DND-41 (cell line): ENCODE data around the gene ZNF878.

ENCODE experiments used
- ATAC-seq: fragments of 200-7000 bp; cut with Tn5 transposase; 3 replicates; pipeline ENCODE4 v1.9.1; 2021; ENCODE audit warnings: low read depth; ENCODE audit not compliant: insufficient read depth
- DNase-seq: peaks from one replicate; pipeline ENCODE4 v3.0.0-alpha.2; 2020
- H2AFZ ChIP-seq: 2 replicates; pipeline ENCODE4 v1.6.0; 2012; ENCODE audit warnings: low read depth, low read length
- H3K27ac ChIP-seq: 2 replicates; pipeline ENCODE4 v1.5.1; 2012; ENCODE audit warnings: low read length, inconsistent platforms
- H3K27me3 ChIP-seq: fragments of 200-600 bp; sonication (generic); 2 replicates; pipeline ENCODE4 v1.6.0; 2012; ENCODE audit warnings: low read length, mild to moderate bottlenecking, inconsistent platforms; ENCODE audit not compliant: insufficient read depth, poor library complexity
- H3K36me3 ChIP-seq: 2 replicates; pipeline ENCODE4 v1.5.1; 2012; ENCODE audit warnings: low read length, inconsistent platforms; ENCODE audit not compliant: insufficient read depth
- H3K4me1 ChIP-seq: 2 replicates; pipeline ENCODE4 v1.5.1; 2012; ENCODE audit warnings: mild to moderate bottlenecking, low read length; ENCODE audit not compliant: insufficient read depth
- H3K4me2 ChIP-seq: 2 replicates; pipeline ENCODE4 v1.6.0; 2012; ENCODE audit warnings: mild to moderate bottlenecking, moderate library complexity, low read length, inconsistent platforms; ENCODE audit not compliant: insufficient read depth
- H3K4me3 ChIP-seq, 2 experiments: fragments of 200-600 bp in 1 of 2; shearing (Covaris generic) in 1 of 2; 2 replicates each; pipeline ENCODE4 v1.5.1; 2012 to 2016; ENCODE audit warnings: inconsistent platforms in 2 of 2, low read length in 2 of 2, mild to moderate bottlenecking in 2 of 2, low read depth in 1 of 2, moderate library complexity in 1 of 2
- H3K79me2 ChIP-seq: 2 replicates; pipeline ENCODE4 v1.6.0; 2012; ENCODE audit warnings: low read length, inconsistent platforms; ENCODE audit not compliant: insufficient read depth
- H3K9ac ChIP-seq: 2 replicates; pipeline ENCODE4 v1.6.0; 2012; ENCODE audit warnings: low read depth, mild to moderate bottlenecking, inconsistent platforms, low read length, moderate library complexity
- H3K9me3 ChIP-seq: 2 replicates; pipeline ENCODE4 v1.5.1; 2012; ENCODE audit warnings: low read length, moderate library complexity, mild to moderate bottlenecking, inconsistent platforms; ENCODE audit not compliant: insufficient read depth, severe bottlenecking
- H4K20me1 ChIP-seq: 2 replicates; pipeline ENCODE4 v1.6.0; 2012; ENCODE audit warnings: low read length; ENCODE audit not compliant: insufficient read depth
- EZH2 ChIP-seq: IDR thresholded peaks from 3 replicates; pipeline ENCODE4 v1.6.1; 2012; ENCODE audit warnings: borderline replicate concordance, low read depth, mild to moderate bottlenecking, moderate library complexity, low read length, inconsistent platforms; ENCODE audit not compliant: severe bottlenecking
- TF ChIP-seq, protein P1 (sequence below): IDR thresholded peaks from 2 replicates; pipeline ENCODE4 v1.5.1; 2012; ENCODE audit warnings: borderline replicate concordance, low read length, moderate library complexity, mild to moderate bottlenecking; ENCODE audit not compliant: poor library complexity, severe bottlenecking; ENCODE audit errors: extremely low read depth

The ZNF878 gene

DNA sequence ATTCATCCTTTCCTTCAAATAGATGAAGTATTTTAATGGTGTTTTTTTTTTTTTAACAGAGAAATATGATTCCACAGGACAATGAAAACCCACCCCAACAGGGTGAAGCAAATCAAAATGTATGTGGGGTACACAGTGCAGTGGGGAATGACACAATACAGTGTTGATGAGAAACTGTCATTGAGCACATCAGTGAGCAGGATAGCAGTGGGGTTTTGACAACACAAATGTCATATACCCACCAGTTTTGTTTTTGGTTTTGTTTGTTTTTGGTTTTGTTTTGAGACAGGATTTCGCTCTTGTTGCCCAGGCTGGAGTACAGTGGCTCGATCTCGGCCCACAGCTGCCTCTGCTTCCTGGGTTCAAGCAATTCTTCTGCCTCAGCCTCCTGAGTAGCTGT, 41.0 kb upstream of the ZNF878 start:
- TF ChIP-seq, protein P1, sequence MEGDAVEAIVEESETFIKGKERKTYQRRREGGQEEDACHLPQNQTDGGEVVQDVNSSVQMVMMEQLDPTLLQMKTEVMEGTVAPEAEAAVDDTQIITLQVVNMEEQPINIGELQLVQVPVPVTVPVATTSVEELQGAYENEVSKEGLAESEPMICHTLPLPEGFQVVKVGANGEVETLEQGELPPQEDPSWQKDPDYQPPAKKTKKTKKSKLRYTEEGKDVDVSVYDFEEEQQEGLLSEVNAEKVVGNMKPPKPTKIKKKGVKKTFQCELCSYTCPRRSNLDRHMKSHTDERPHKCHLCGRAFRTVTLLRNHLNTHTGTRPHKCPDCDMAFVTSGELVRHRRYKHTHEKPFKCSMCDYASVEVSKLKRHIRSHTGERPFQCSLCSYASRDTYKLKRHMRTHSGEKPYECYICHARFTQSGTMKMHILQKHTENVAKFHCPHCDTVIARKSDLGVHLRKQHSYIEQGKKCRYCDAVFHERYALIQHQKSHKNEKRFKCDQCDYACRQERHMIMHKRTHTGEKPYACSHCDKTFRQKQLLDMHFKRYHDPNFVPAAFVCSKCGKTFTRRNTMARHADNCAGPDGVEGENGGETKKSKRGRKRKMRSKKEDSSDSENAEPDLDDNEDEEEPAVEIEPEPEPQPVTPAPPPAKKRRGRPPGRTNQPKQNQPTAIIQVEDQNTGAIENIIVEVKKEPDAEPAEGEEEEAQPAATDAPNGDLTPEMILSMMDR, result no peak
- no peak for TF ChIP-seq EZH2
- DNase-seq, result no peak
- H3K27ac ChIP-seq, result peak overlapping the region; percentile 49
- H3K4me3 ChIP-seq, result peak overlapping the region in 1 of 2 experiments; percentile 76; a peak in 2 of 4 replicates
- peaks cover 43% of the 10 kb centered on the region for H3K4me1 ChIP-seq
- no peaks in the 10 kb centered on the region for H3K27me3 ChIP-seq
- peaks cover 9% of the 10 kb centered on the region for H3K9me3 ChIP-seq
- no peak for ATAC-seq
- H3K9ac ChIP-seq, result peak overlapping the region; percentile 99; the same call in 1 of the 2 replicates
- peaks cover 62% of the 10 kb centered on the region for H3K79me2 ChIP-seq
- H2AFZ ChIP-seq, result no peak overlapping the region
- H3K4me2 ChIP-seq, result peak overlapping the region; percentile 63
- H3K36me3 ChIP-seq, result peaks cover 32% of the 10 kb centered on the region
- H4K20me1 ChIP-seq, result no peaks in the 10 kb centered on the region

DNA sequence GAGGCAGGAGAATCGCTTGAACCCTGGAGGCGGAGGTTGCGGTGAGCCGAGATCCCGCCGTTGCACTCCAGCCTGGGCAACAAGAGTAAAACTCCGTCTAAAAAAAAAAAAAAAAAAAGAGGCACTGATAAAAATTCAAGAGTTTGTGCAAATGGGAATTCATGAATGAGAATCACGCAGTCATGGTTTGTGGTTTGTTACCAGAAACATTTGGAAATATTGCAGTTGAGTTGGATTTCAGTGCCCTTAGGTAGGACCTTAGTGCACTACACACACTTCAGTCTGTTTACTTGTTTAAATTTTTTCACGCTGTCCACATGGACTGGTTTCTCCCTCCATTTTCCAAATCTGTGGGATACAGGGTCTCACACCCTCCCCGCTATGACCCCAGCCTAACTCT, 40.2 kb upstream of the ZNF878 start:
- no peak for DNase-seq
- Histone ChIP-seq H3K9ac (peak overlapping the region; percentile 99), H3K36me3 (peaks cover 27% of the 10 kb centered on the region), H3K4me1 (peaks cover 43% of the 10 kb centered on the region), H2AFZ (peak overlapping the region; percentile 95), H4K20me1 (no peaks in the 10 kb centered on the region), H3K4me2 (peak overlapping the region; percentile 63), H3K27ac (peak overlapping the region; percentile 98), H3K9me3 (peaks cover 3% of the 10 kb centered on the region), H3K27me3 (no peaks in the 10 kb centered on the region), H3K79me2 (peaks cover 55% of the 10 kb centered on the region), H3K4me3 (peak overlapping the region; percentile 76 to 96; a peak in 3 of 4 replicates)
- TF ChIP-seq, protein P1, result no peak
- no peak for TF ChIP-seq EZH2
- ATAC-seq, result no peak

DNA sequence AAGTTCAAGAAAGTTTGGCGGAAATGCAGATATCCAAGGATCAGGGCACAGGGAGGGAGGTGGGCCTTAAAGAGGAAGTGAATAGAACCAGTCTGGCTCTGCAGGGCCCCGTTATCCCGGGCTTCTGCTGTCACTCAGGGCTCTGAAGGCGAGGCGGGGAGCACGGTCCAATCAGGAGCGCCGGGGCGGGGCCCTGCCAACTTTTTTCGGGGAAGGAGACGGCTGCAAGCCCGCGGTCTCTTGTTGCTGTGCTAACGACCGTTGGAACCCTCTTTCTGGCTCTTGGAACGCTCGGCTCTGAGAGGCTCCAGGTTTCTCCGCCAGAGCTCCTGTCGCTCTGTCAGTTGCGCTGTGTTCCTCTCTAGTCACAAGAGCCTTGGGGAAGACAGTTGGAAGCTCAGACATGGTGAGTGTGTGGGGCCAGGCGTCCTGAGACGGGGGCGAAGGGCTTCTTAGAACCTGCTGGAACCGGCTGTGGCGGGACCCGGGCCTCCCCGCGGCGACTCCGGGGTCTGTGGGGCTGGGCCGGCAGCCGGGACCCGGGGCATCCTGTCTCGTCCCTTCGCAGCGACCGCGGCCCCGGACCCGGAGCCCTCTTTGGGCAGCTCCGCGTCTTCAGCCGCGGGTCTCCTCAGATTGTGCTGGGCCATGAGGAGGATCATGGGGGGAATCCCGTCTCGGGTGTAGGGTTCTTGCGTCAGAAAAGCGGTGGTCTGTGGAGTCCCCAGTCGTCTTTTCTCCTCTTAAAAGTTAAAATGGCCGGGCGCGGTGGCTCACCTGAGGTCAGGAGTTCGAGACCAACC, 39.5 kb upstream of the ZNF878 start:
- Histone ChIP-seq H3K27ac (peak overlapping the region; percentile 98), H2AFZ (peak overlapping the region; percentile 95), H3K79me2 (peaks cover 49% of the 10 kb centered on the region), H3K27me3 (no peaks in the 10 kb centered on the region), H3K9me3 (peaks cover 2% of the 10 kb centered on the region), H3K9ac (peak overlapping the region; percentile 99), H4K20me1 (no peaks in the 10 kb centered on the region), H3K4me2 (peak overlapping the region; percentile 63), H3K4me3 (peak overlapping the region; percentile 76 to 96), H3K36me3 (peaks cover 26% of the 10 kb centered on the region), H3K4me1 (peaks cover 43% of the 10 kb centered on the region)
- TF ChIP-seq EZH2, result no peak
- TF ChIP-seq, protein P1, result peak; percentile 7
- ATAC-seq (peak; percentile 96), DNase-seq (peak; percentile 96)
